ENCODE results near the gene OR7C1.

The OR7C1 gene

DNA sequence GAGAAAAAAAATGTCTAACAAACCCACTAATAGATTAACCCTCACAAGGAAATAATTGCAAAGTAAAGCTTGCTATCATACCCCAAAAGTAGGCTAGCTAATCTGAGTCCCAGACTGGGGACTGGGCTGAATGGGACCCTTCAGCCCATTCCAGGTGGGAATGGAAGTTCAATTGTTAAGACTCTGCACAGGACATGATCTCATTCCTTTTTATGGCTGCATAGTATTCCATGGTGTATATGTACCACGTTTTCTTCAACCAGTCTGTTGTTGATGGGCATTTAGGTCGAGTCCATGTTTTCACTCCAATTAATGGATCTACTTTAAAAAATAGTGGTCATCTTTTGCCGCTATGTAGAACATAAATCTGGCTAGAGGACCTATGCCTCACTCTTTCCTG, 17.9 kb downstream of the OR7C1 start:
- Histone ChIP-seq H3F3A (ENCODE audit: insufficient read depth, low read length) (no peaks in the 10 kb centered on the region), H3K4me3 (ENCODE audit: low read depth, low read length, poor library complexity, severe bottlenecking) (no peak overlapping the region), H3K9me3 (ENCODE audit: low read length) (no peaks in the 10 kb centered on the region), H3K9ac (ENCODE audit: low read length) (no peak overlapping the region), H3K79me2 (ENCODE audit: insufficient read depth, low read length) (no peaks in the 10 kb centered on the region), H3K4me1 (ENCODE audit: insufficient read depth, low read length, severe bottlenecking) (no peaks in the 10 kb centered on the region), H3K27ac (ENCODE audit: low read depth, low read length, poor library complexity, severe bottlenecking) (no peak overlapping the region), H4K20me1 (ENCODE audit: insufficient read depth, low read length) (no peaks in the 10 kb centered on the region), H3K4me2 (ENCODE audit: low read length) (no peak overlapping the region), H3K9me2 (ENCODE audit: low read depth, low read length) (no peaks in the 10 kb centered on the region), H3K27me3 (ENCODE audit: insufficient read depth, low read length) (no peaks in the 10 kb centered on the region), H3K36me3 (ENCODE audit: insufficient read depth, low read length) (no peaks in the 10 kb centered on the region), H2AFZ (ENCODE audit: low read length) (no peak overlapping the region)
- TF ChIP-seq, protein P1, sequence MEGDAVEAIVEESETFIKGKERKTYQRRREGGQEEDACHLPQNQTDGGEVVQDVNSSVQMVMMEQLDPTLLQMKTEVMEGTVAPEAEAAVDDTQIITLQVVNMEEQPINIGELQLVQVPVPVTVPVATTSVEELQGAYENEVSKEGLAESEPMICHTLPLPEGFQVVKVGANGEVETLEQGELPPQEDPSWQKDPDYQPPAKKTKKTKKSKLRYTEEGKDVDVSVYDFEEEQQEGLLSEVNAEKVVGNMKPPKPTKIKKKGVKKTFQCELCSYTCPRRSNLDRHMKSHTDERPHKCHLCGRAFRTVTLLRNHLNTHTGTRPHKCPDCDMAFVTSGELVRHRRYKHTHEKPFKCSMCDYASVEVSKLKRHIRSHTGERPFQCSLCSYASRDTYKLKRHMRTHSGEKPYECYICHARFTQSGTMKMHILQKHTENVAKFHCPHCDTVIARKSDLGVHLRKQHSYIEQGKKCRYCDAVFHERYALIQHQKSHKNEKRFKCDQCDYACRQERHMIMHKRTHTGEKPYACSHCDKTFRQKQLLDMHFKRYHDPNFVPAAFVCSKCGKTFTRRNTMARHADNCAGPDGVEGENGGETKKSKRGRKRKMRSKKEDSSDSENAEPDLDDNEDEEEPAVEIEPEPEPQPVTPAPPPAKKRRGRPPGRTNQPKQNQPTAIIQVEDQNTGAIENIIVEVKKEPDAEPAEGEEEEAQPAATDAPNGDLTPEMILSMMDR (IDR thresholded peaks at IDR 0.05; ENCODE audit: low read length): no peak
- no peak for TF ChIP-seq EZH2 (IDR thresholded peaks at IDR 0.05; ENCODE audit: borderline replicate concordance, low read length)

DNA sequence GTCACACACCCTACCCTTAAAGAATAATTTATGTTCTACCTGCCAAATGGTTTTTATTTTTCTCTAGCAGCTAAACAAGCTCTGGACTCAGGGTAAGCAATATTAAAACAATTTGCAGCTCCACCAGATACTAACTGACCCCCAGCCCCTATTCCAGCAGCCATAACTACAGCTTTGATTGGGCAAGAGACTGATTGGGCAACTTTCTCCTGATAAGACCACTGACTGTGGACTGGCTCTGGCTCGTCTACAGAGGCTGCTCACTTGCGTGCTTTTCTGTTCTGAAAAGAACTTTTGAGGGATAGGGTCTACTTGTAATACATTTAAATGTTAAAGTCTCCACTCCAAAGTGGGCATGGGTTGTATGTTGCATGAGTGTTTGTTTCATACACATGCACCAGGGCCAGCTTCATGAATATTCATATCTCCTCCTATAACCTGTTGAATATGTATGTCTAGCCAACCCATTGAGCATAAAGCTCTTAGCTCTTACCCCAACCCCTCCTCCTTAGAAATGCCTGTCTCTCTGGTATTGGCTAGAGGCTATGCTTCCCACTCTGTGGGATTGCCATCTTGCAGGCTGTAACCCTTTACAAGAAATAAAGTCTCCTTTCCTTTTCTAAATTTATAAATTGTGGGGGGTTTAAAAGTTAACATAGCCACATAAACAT, 19.9 kb downstream of the OR7C1 start:
- Histone ChIP-seq H3K27me3 (ENCODE audit: insufficient read depth, low read length) (no peaks in the 10 kb centered on the region), H3K9me3 (ENCODE audit: low read length) (no peaks in the 10 kb centered on the region), H3K36me3 (ENCODE audit: insufficient read depth, low read length) (no peaks in the 10 kb centered on the region), H3K79me2 (ENCODE audit: insufficient read depth, low read length) (no peaks in the 10 kb centered on the region), H3K27ac (ENCODE audit: low read depth, low read length, poor library complexity, severe bottlenecking) (no peak overlapping the region), H3K9ac (ENCODE audit: low read length) (no peak overlapping the region), H3K4me1 (ENCODE audit: insufficient read depth, low read length, severe bottlenecking) (no peaks in the 10 kb centered on the region), H2AFZ (ENCODE audit: low read length) (no peak overlapping the region), H3K4me3 (ENCODE audit: low read depth, low read length, poor library complexity, severe bottlenecking) (no peak overlapping the region), H3K9me2 (ENCODE audit: low read depth, low read length) (no peaks in the 10 kb centered on the region), H4K20me1 (ENCODE audit: insufficient read depth, low read length) (no peaks in the 10 kb centered on the region), H3F3A (ENCODE audit: insufficient read depth, low read length) (no peaks in the 10 kb centered on the region), H3K4me2 (ENCODE audit: low read length) (no peak overlapping the region)
- no peak for TF ChIP-seq EZH2 (IDR thresholded peaks at IDR 0.05; ENCODE audit: borderline replicate concordance, low read length)
- TF ChIP-seq, protein P1 (IDR thresholded peaks at IDR 0.05; ENCODE audit: low read length): no peak

DNA sequence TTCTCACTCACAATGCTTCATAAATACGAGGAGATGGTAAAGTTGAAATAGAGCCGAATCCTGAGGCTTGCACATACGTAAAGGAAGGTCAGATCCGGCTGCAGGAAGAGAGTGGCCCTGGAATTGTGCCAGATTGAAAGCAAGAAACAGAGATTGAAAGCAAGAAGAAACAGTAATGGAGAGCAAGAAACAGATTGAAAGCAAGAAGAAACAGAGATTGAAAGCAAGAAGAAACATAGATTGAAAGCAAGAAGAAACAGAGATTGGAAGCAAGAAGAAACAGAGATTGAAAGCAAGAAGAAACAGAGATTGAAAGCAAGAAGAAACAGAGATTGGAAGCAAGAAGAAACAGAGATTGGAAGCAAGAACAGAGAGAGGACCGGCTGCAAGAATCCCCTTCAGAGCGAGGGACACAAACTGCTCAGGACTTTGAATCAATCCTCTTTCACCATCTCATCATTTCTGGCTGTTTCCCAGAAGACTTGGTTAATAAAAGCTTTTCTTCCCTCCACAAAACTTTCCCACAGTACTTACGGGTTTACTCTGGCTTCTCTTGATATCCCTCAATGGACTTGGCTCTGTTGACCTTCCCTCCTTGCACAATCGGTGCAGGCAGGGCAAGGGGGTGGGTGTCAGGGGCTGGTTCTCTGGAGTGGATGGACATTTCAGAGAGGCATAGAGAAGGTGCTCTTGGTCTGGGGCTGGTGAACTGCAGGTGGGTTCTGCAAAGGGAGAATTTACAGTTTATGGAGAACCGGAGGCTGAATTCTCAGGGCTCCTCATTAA, 25.5 kb downstream of the OR7C1 start:
- no peaks in the 10 kb centered on the region for H3K79me2 ChIP-seq (ENCODE audit: insufficient read depth, low read length)
- H2AFZ ChIP-seq (ENCODE audit: low read length): no peak overlapping the region
- no peaks in the 10 kb centered on the region for H3K9me2 ChIP-seq (ENCODE audit: low read depth, low read length)
- no peak for TF ChIP-seq EZH2 (IDR thresholded peaks at IDR 0.05; ENCODE audit: borderline replicate concordance, low read length)
- TF ChIP-seq, protein P1 (IDR thresholded peaks at IDR 0.05; ENCODE audit: low read length): no peak
- no peak overlapping the region for H3K9ac ChIP-seq (ENCODE audit: low read length)
- no peaks in the 10 kb centered on the region for H3K4me1 ChIP-seq (ENCODE audit: insufficient read depth, low read length, severe bottlenecking)
- no peak overlapping the region for H3K4me2 ChIP-seq (ENCODE audit: low read length)
- H3F3A ChIP-seq (ENCODE audit: insufficient read depth, low read length): no peaks in the 10 kb centered on the region
- H3K9me3 ChIP-seq (ENCODE audit: low read length): no peaks in the 10 kb centered on the region
- H3K4me3 ChIP-seq (ENCODE audit: low read depth, low read length, poor library complexity, severe bottlenecking): no peak overlapping the region
- no peaks in the 10 kb centered on the region for H4K20me1 ChIP-seq (ENCODE audit: insufficient read depth, low read length)
- H3K36me3 ChIP-seq (ENCODE audit: insufficient read depth, low read length): no peaks in the 10 kb centered on the region
- peaks cover 3% of the 10 kb centered on the region; the same call in 1 of the 2 replicates for H3K27me3 ChIP-seq (ENCODE audit: insufficient read depth, low read length)
- no peak overlapping the region for H3K27ac ChIP-seq (ENCODE audit: low read depth, low read length, poor library complexity, severe bottlenecking)

Data from OCI-LY1 (cell line).